Neuron (in vitro differentiated cells): ENCODE measurements around the gene SIAH2.
"Not testable (repeated sequence)": the region's sequence is repeated elsewhere in the genome, so short reads cannot be mapped to it uniquely, and the experiment has no call there.

Experiments used
- H2AFZ ChIP-seq: one replicate; pipeline ENCODE4 v1.6.1; 2013; ENCODE audit warnings: low read depth, mild to moderate bottlenecking, inconsistent platforms, low read length, moderate library complexity
- H3K27me3 ChIP-seq: one replicate; pipeline ENCODE4 v1.6.1; 2013; ENCODE audit warnings: low read length; ENCODE audit not compliant: insufficient read depth
- H3K36me3 ChIP-seq: one replicate; pipeline ENCODE4 v1.6.1; 2013; ENCODE audit warnings: low read length; ENCODE audit not compliant: insufficient read depth
- H3K4me1 ChIP-seq: one replicate; pipeline ENCODE4 v1.6.1; 2013; ENCODE audit warnings: low read length; ENCODE audit not compliant: insufficient read depth
- H3K4me3 ChIP-seq: 2 replicates; pipeline ENCODE4 v1.5.1; 2013; ENCODE audit warnings: mild to moderate bottlenecking, low read length, moderate library complexity
- H3K9me3 ChIP-seq: one replicate; pipeline ENCODE4 v1.6.1; 2013; ENCODE audit warnings: low read length

The SIAH2 gene

GRCh38 chr3:150763122-150763840, at the start of gene SIAH2:
TSS of gene SIAH2 (minus strand) at chr3:150763169. CDS start at chr3:150762849, 320 bp downstream.
- H3K9me3 ChIP-seq: no peaks in the 10 kb centered on the region

GRCh38 chr3:150811984-150812383, 49.0 kb upstream of the SIAH2 start:
- Histone ChIP-seq H3K27me3 (no peaks in the 10 kb centered on the region), H3K4me1 (peaks cover 7% of the 10 kb centered on the region), H3K36me3 (no peaks in the 10 kb centered on the region), H3K9me3 (no peaks in the 10 kb centered on the region), H2AFZ (no peak overlapping the region), H3K4me3 (no peak overlapping the region)

More at GRCh38 chr3:150763122-150763840, at the start of gene SIAH2:
- Histone ChIP-seq H3K4me1 (peaks cover 20% of the 10 kb centered on the region), H2AFZ (peak within 1 kb of the TSS; percentile 98), H3K36me3 (peaks cover 5% of the 10 kb centered on the region), H3K4me3 (peak within 1 kb of the TSS; percentile 95), H3K27me3 (no peaks in the 10 kb centered on the region)

GRCh38 chr3:150810641-150811040, 47.7 kb upstream of the SIAH2 start:
- no peaks in the 10 kb centered on the region for H3K27me3 ChIP-seq
- H3K4me3 ChIP-seq: no peak overlapping the region
- no peaks in the 10 kb centered on the region for H3K36me3 ChIP-seq

GRCh38 chr3:150806185-150806835, 43.3 kb upstream of the SIAH2 start:
- Histone ChIP-seq H3K4me1 (peaks cover 24% of the 10 kb centered on the region), H3K9me3 (no peaks in the 10 kb centered on the region), H3K27me3 (no peaks in the 10 kb centered on the region), H3K4me3 (no peak overlapping the region), H2AFZ (peak overlapping the region; percentile 60), H3K36me3 (no peaks in the 10 kb centered on the region)

More at GRCh38 chr3:150810641-150811040, 47.7 kb upstream of the SIAH2 start:
- Histone ChIP-seq H3K4me1 (peaks cover 19% of the 10 kb centered on the region), H2AFZ (peak overlapping the region; percentile 9), H3K9me3 (no peaks in the 10 kb centered on the region)

- no peak overlapping the region for H3K4me3 ChIP-seq
- H3K27me3 ChIP-seq: no peaks in the 10 kb centered on the region
- H3K4me1 ChIP-seq: peaks cover 19% of the 10 kb centered on the region
- H3K9me3 ChIP-seq: no peaks in the 10 kb centered on the region
- H2AFZ ChIP-seq: peak overlapping the region; percentile 20
- no peaks in the 10 kb centered on the region for H3K36me3 ChIP-seq
These were observed 42.4 kb upstream of the SIAH2 start for GRCh38 chr3:150805354-150805753.

- H3K9me3 ChIP-seq: no peaks in the 10 kb centered on the region
- H3K36me3 ChIP-seq: no peaks in the 10 kb centered on the region
- no peak overlapping the region for H3K4me3 ChIP-seq
- H2AFZ ChIP-seq: no peak overlapping the region
- no peaks in the 10 kb centered on the region for H3K27me3 ChIP-seq
- peaks cover 20% of the 10 kb centered on the region for H3K4me1 ChIP-seq
These were observed 40.5 kb upstream of the SIAH2 start for GRCh38 chr3:150803440-150803985.

- Histone ChIP-seq H3K27me3 (no peaks in the 10 kb centered on the region), H3K36me3 (no peaks in the 10 kb centered on the region), H3K4me3 (no peak overlapping the region), H3K9me3 (no peaks in the 10 kb centered on the region), H3K4me1 (peaks cover 16% of the 10 kb centered on the region), H2AFZ (no peak overlapping the region)
These were observed 37.8 kb upstream of the SIAH2 start for GRCh38 chr3:150800722-150801121.

- Histone ChIP-seq H3K9me3 (no peaks in the 10 kb centered on the region), H3K36me3 (no peaks in the 10 kb centered on the region), H2AFZ (no peak overlapping the region), H3K27me3 (peaks cover 2% of the 10 kb centered on the region), H3K4me3 (no peak overlapping the region), H3K4me1 (peaks cover 13% of the 10 kb centered on the region)
These were observed 35.2 kb upstream of the SIAH2 start for GRCh38 chr3:150798122-150798618.

- Histone ChIP-seq H3K9me3 (no peaks in the 10 kb centered on the region), H3K4me1 (peaks cover 13% of the 10 kb centered on the region), H3K4me3 (no peak overlapping the region), H3K36me3 (no peaks in the 10 kb centered on the region), H2AFZ (no peak overlapping the region), H3K27me3 (peaks cover 2% of the 10 kb centered on the region)
These were observed 34.2 kb upstream of the SIAH2 start for GRCh38 chr3:150797155-150797554.

GRCh38 chr3:150796527-150796926, 33.6 kb upstream of the SIAH2 start:
- not testable (repeated sequence) for H3K4me3 ChIP-seq, H3K9me3 ChIP-seq

GRCh38 chr3:150793641-150794040, 30.7 kb upstream of the SIAH2 start:
- no peaks in the 10 kb centered on the region for H3K36me3 ChIP-seq
- H2AFZ ChIP-seq: no peak overlapping the region
- peaks cover 7% of the 10 kb centered on the region for H3K27me3 ChIP-seq
- H3K4me1 ChIP-seq: peaks cover 24% of the 10 kb centered on the region
- no peaks in the 10 kb centered on the region for H3K9me3 ChIP-seq
- no peak overlapping the region for H3K4me3 ChIP-seq

More at GRCh38 chr3:150796527-150796926, 33.6 kb upstream of the SIAH2 start:
- not testable (repeated sequence) for H3K27me3 ChIP-seq, H3K36me3 ChIP-seq, H2AFZ ChIP-seq
- peaks cover 13% of the 10 kb centered on the region for H3K4me1 ChIP-seq

GRCh38 chr3:150790629-150791028, 27.7 kb upstream of the SIAH2 start:
- H2AFZ ChIP-seq: no peak overlapping the region
- peaks cover 10% of the 10 kb centered on the region for H3K27me3 ChIP-seq
- H3K4me3 ChIP-seq: no peak overlapping the region
- no peaks in the 10 kb centered on the region for H3K36me3 ChIP-seq
- H3K4me1 ChIP-seq: peaks cover 13% of the 10 kb centered on the region
- H3K9me3 ChIP-seq: no peaks in the 10 kb centered on the region

GRCh38 chr3:150789451-150789850, 26.5 kb upstream of the SIAH2 start:
- Histone ChIP-seq H3K9me3 (no peaks in the 10 kb centered on the region), H3K4me1 (peaks cover 11% of the 10 kb centered on the region), H3K36me3 (no peaks in the 10 kb centered on the region), H3K27me3 (peaks cover 10% of the 10 kb centered on the region), H2AFZ (no peak overlapping the region), H3K4me3 (no peak overlapping the region)
